Peyer's patch (tissue), 4 donors: ENCODE measurements around the gene VENTX.

Source experiments
- POLR2A ChIP-seq, 2 donors: fragments of 450-650 bp; IDR thresholded peaks; one replicate each; pipeline ENCODE4 v1.5.1; 2017; ENCODE audit warnings: antibody characterized with exemption in 2 of 2, mild to moderate bottlenecking in 2 of 2, moderate library complexity in 2 of 2
- TF ChIP-seq, protein P1 (sequence below), 6 experiments: fragments of 450-650 bp in 4 of 6; fragments of 200-600 bp in 2 of 6; sonication (generic) in 1 of 6; IDR thresholded peaks; one replicate each; pipeline ENCODE4 v1.5.1; 2017 to 2019; ENCODE audit warnings: antibody characterized with exemption in 6 of 6, mild to moderate bottlenecking in 3 of 6, moderate library complexity in 1 of 6

DNA sequence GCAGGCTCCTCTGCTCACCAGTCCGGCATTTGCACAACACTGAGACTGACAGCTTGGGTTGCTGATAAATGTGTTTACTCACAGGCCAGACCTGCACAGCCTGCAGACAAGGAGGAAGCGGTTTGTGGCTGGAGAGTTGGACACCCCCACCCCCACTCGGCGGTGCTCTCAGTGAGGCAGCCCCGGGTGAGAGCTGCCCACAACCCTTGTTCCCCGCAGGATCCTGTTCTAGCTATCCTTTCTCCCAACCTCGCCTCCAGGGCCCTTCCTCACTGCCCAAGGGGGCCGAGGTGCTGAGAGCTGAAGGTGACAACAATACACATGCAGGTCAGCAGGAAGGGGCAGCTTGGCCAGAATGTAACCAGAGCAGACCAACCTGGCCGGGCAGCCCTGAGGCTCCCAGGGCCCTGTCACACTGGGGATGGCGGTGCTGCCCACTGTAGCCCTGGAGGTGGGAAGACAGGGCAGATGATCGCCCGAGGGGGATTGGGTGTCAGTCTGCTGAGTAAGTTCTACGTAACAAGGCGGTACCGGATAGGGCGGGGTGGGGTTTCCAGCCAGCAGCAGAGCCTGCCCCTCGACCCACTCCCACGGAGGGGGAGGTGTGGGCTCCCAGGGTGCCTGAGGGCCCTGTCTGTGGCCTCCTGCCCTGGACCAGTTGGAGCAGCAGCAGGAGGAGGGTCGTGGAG is 41.1 kb downstream of the VENTX start:
- TF ChIP-seq, protein P1, sequence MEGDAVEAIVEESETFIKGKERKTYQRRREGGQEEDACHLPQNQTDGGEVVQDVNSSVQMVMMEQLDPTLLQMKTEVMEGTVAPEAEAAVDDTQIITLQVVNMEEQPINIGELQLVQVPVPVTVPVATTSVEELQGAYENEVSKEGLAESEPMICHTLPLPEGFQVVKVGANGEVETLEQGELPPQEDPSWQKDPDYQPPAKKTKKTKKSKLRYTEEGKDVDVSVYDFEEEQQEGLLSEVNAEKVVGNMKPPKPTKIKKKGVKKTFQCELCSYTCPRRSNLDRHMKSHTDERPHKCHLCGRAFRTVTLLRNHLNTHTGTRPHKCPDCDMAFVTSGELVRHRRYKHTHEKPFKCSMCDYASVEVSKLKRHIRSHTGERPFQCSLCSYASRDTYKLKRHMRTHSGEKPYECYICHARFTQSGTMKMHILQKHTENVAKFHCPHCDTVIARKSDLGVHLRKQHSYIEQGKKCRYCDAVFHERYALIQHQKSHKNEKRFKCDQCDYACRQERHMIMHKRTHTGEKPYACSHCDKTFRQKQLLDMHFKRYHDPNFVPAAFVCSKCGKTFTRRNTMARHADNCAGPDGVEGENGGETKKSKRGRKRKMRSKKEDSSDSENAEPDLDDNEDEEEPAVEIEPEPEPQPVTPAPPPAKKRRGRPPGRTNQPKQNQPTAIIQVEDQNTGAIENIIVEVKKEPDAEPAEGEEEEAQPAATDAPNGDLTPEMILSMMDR (IDR thresholded peaks at IDR 0.05): no peak
- TF ChIP-seq POLR2A (IDR thresholded peaks at IDR 0.05): no peak
